Common myeloid progenitor, CD34-positive (primary cell): ENCODE measurements around the gene WWOX.

Experiments used
- CTCF ChIA-PET: fragments of 350-600 bp; sonication (Branson Sonifier 250); formaldehyde crosslinking; loops from one replicate; lab custom pipeline; 2021; ENCODE audit warnings: antibody characterized with exemption; lab: Charles Lee
- POLR2A ChIA-PET: fragments of 350-600 bp; sonication (Branson Sonifier 250); formaldehyde crosslinking; loops from one replicate; lab custom pipeline; 2021; ENCODE audit warnings: antibody characterized with exemption; lab: Charles Lee
- DNase-seq, 3 donors: peaks; one replicate each; pipeline versions ENCODE4 v3.0.0 to v3.0.0-alpha.2; 2013
- H3K27ac ChIP-seq, 2 experiments: 1 replicate in 1 of 2; 2 replicates in 1 of 2; pipeline ENCODE4 v1.7.0; 2013; ENCODE audit warnings: inconsistent platforms in 2 of 2, low read length in 2 of 2, mild to moderate bottlenecking in 2 of 2, low read depth in 1 of 2, moderate library complexity in 1 of 2; ENCODE audit not compliant: severe bottlenecking in 2 of 2, insufficient read depth in 1 of 2, poor library complexity in 1 of 2
- H3K27me3 ChIP-seq, 5 experiments: replicated peaks in 2 of 5; 1 replicate in 3 of 5; 2 replicates in 2 of 5; pipeline versions ENCODE4 v1.6.1 to v1.7.0; 2013; ENCODE audit warnings: low read length in 4 of 5, mild to moderate bottlenecking in 2 of 5, moderate library complexity in 2 of 5, inconsistent platforms in 1 of 5; ENCODE audit not compliant: insufficient read depth in 5 of 5, control insufficient read depth in 4 of 5
- H3K36me3 ChIP-seq, 4 experiments: 1 replicate in 2 of 4; 2 replicates in 2 of 4; pipeline versions ENCODE4 v1.6.1 to v1.7.0; 2013; ENCODE audit warnings: low read length in 3 of 4, control low read depth in 1 of 4, mild to moderate bottlenecking in 1 of 4; ENCODE audit not compliant: control insufficient read depth in 4 of 4, insufficient read depth in 4 of 4
- H3K4me1 ChIP-seq, 4 experiments: 1 replicate in 3 of 4; 2 replicates in 1 of 4; pipeline versions ENCODE4 v1.6.1 to v1.7.1; 2013; ENCODE audit warnings: low read length in 3 of 4, mild to moderate bottlenecking in 3 of 4, control low read depth in 1 of 4, inconsistent platforms in 1 of 4, moderate library complexity in 1 of 4; ENCODE audit not compliant: control insufficient read depth in 4 of 4, insufficient read depth in 4 of 4; ENCODE audit errors: control extremely low read depth in 1 of 4
- H3K4me3 ChIP-seq, 7 experiments: 1 replicate in 4 of 7; 2 replicates in 3 of 7; pipeline versions ENCODE4 v1.5.1 to v1.7.0; 2013; ENCODE audit warnings: mild to moderate bottlenecking in 7 of 7, low read length in 6 of 7, moderate library complexity in 6 of 7, inconsistent platforms in 2 of 7, low read depth in 2 of 7, control low read depth in 1 of 7; ENCODE audit not compliant: insufficient read depth in 4 of 7, control insufficient read depth in 1 of 7; ENCODE audit errors: extremely low read depth in 1 of 7
- H3K9me3 ChIP-seq, 5 experiments: 1 replicate in 4 of 5; 2 replicates in 1 of 5; pipeline versions ENCODE4 v1.6.1 to v1.7.1; 2013; ENCODE audit warnings: low read length in 4 of 5, mild to moderate bottlenecking in 2 of 5, inconsistent platforms in 1 of 5, low read depth in 1 of 5, moderate library complexity in 1 of 5; ENCODE audit not compliant: control insufficient read depth in 4 of 5, insufficient read depth in 2 of 5; ENCODE audit errors: control extremely low read depth in 1 of 5
- WGBS: methylation state at CpG from one replicate; pipeline ENCODE4 v1.1.5; 2013; ENCODE audit not compliant: insufficient coverage; 5-methylcytosine and 5-hydroxymethylcytosine counted together

Gene WWOX

GRCh38 chr16:78425281-78425680 is 325.8 kb downstream of the WWOX start:
- peaks cover 4 to 15% (median 7%) of the 10 kb centered on the region in 4 experiments for H3K4me1 ChIP-seq
- CTCF ChIA-PET: interaction anchor here (1.4 kb wide), 1 partner anchor 9 kb away, joined by 3 read pairs; no protein-coding TSS in a partner anchor
- H3K27me3 ChIP-seq: no peaks in the 10 kb centered on the region
- no peak overlapping the region for H3K4me3 ChIP-seq
- 100% methylated on average over 3 of the region's 4 CpGs for WGBS
- POLR2A ChIA-PET: no interaction called here
- no peaks in the 10 kb centered on the region for H3K9me3 ChIP-seq
- no peak for DNase-seq
- H3K27ac ChIP-seq: no peak overlapping the region
- H3K36me3 ChIP-seq: peaks cover 0 to 3% (median 0%) of the 10 kb centered on the region in 4 experiments

GRCh38 chr16:78425891-78426510 is 326.5 kb downstream of the WWOX start:
- WGBS: 100% methylated on average over 2 of the region's 7 CpGs
- H3K4me1 ChIP-seq: peaks cover 4 to 15% (median 7%) of the 10 kb centered on the region in 4 experiments
- no peaks in the 10 kb centered on the region for H3K27me3 ChIP-seq
- H3K27ac ChIP-seq: no peak overlapping the region
- CTCF ChIA-PET: interaction anchor here (1.2 to 1.4 kb wide), 2 partner anchors 9 to 10 kb away, joined by 3 read pairs; no protein-coding TSS in a partner anchor
- H3K36me3 ChIP-seq: peaks cover 0 to 3% (median 0%) of the 10 kb centered on the region in 4 experiments
- POLR2A ChIA-PET: no interaction called here
- DNase-seq: no peak
- H3K9me3 ChIP-seq: no peaks in the 10 kb centered on the region
- no peak overlapping the region for H3K4me3 ChIP-seq

- 0% methylated on average over 3 of the region's 3 CpGs for WGBS
These were observed 328.7 kb downstream of the WWOX start for GRCh38 chr16:78428193-78428592.

GRCh38 chr16:78430281-78430680 is 330.8 kb downstream of the WWOX start:
- CTCF ChIA-PET: no interaction called here
- Histone ChIP-seq H3K9me3 (no peaks in the 10 kb centered on the region), H3K27ac (no peak overlapping the region), H3K4me3 (no peak overlapping the region), H3K4me1 (peaks cover 4 to 15% (median 7%) of the 10 kb centered on the region in 4 experiments), H3K27me3 (no peaks in the 10 kb centered on the region), H3K36me3 (peaks cover 0 to 14% (median 9%) of the 10 kb centered on the region in 4 experiments)
- 100% methylated on average over 4 of the region's 4 CpGs for WGBS
- no peak for DNase-seq
- POLR2A ChIA-PET: no interaction called here

More at GRCh38 chr16:78428193-78428592, 328.7 kb downstream of the WWOX start:
- Histone ChIP-seq H3K4me1 (peaks cover 4 to 15% (median 7%) of the 10 kb centered on the region in 4 experiments), H3K27me3 (no peaks in the 10 kb centered on the region), H3K9me3 (no peaks in the 10 kb centered on the region), H3K36me3 (peaks cover 0 to 9% (median 5%) of the 10 kb centered on the region in 4 experiments), H3K27ac (peak overlapping the region in 1 of 2 experiments; percentile 36), H3K4me3 (peak overlapping the region in 2 of 7 experiments; percentile 7 to 52)
- POLR2A ChIA-PET: interaction anchor here (0.6 to 1.0 kb wide), 2 partner anchors 15 to 318 kb away, joined by 4 to 5 read pairs; no protein-coding TSS in a partner anchor
- CTCF ChIA-PET: interaction anchor here (0.7 kb wide), 1 partner anchor 19 kb away, joined by 3 read pairs; no protein-coding TSS in a partner anchor
- peak; percentile 70 to 93 (median 81) for DNase-seq

- peaks cover 0 to 13% (median 9%) of the 10 kb centered on the region in 4 experiments for H3K36me3 ChIP-seq
- peaks cover 4 to 15% (median 7%) of the 10 kb centered on the region in 4 experiments for H3K4me1 ChIP-seq
- no peak for DNase-seq
- H3K27me3 ChIP-seq: no peaks in the 10 kb centered on the region
- 94% methylated on average over 3 of the region's 6 CpGs for WGBS
- H3K9me3 ChIP-seq: no peaks in the 10 kb centered on the region
- H3K4me3 ChIP-seq: no peak overlapping the region
- POLR2A ChIA-PET: no interaction called here
- CTCF ChIA-PET: interaction anchor here (0.6 kb wide), 1 partner anchor 73 kb away, joined by 3 read pairs; no protein-coding TSS in a partner anchor
- H3K27ac ChIP-seq: no peak overlapping the region
These were observed 331.7 kb downstream of the WWOX start for GRCh38 chr16:78431004-78431670.

GRCh38 chr16:78431701-78432100 is 332.2 kb downstream of the WWOX start:
- no peak for DNase-seq
- H3K27me3 ChIP-seq: no peaks in the 10 kb centered on the region
- H3K4me3 ChIP-seq: no peak overlapping the region
- ChIA-PET CTCF (interaction anchor here (0.6 kb wide), 1 partner anchor 72 kb away, joined by 3 read pairs; no protein-coding TSS in a partner anchor), POLR2A (no interaction called here)
- peaks cover 4 to 15% (median 7%) of the 10 kb centered on the region in 4 experiments for H3K4me1 ChIP-seq
- no peaks in the 10 kb centered on the region for H3K9me3 ChIP-seq
- peaks cover 0 to 13% (median 8%) of the 10 kb centered on the region in 4 experiments for H3K36me3 ChIP-seq
- H3K27ac ChIP-seq: no peak overlapping the region
- WGBS: 100% methylated on average over 2 of the region's 3 CpGs
